Liver (tissue), 9 donors: ENCODE data around the gene TSPAN32. TPM values are rescaled to one million over a fixed set of nuclear protein-coding genes. Genes with fewer than 3 reads are reported as not detected.

Experiments used
- DNase-seq: peaks from one replicate; pipeline ENCODE4 v3.0.0-alpha.2; 2017; ENCODE audit warnings: low spot score
- H3K27ac ChIP-seq, 2 donors: one replicate each; pipeline ENCODE4 v1.7.0; 2013; ENCODE audit warnings: inconsistent platforms in 2 of 2, low read length in 2 of 2, control low read depth in 1 of 2, low read depth in 1 of 2, mild to moderate bottlenecking in 1 of 2
- H3K27me3 ChIP-seq, 4 donors: one replicate each; pipeline versions ENCODE4 v1.6.1 to v1.7.0; 2013; ENCODE audit warnings: low read length in 3 of 4, inconsistent platforms in 1 of 4, mild to moderate bottlenecking in 1 of 4, moderate library complexity in 1 of 4; ENCODE audit not compliant: control insufficient read depth in 4 of 4, insufficient read depth in 4 of 4
- H3K36me3 ChIP-seq, 4 donors: one replicate each; pipeline versions ENCODE4 v1.6.1 to v1.7.0; 2013; ENCODE audit warnings: low read length in 3 of 4, mild to moderate bottlenecking in 3 of 4, low read depth in 1 of 4, moderate library complexity in 1 of 4; ENCODE audit not compliant: control insufficient read depth in 4 of 4, insufficient read depth in 3 of 4
- H3K4me1 ChIP-seq, 4 donors: one replicate each; pipeline versions ENCODE4 v1.6.1 to v1.7.0; 2013; ENCODE audit warnings: low read length in 3 of 4, mild to moderate bottlenecking in 3 of 4, moderate library complexity in 1 of 4; ENCODE audit not compliant: control insufficient read depth in 4 of 4, insufficient read depth in 4 of 4
- H3K4me3 ChIP-seq, 3 donors: one replicate each; pipeline versions ENCODE4 v1.6.1 to v1.7.0; 2013; ENCODE audit warnings: low read length in 3 of 3, control low read depth in 1 of 3, low read depth in 1 of 3, mild to moderate bottlenecking in 1 of 3
- H3K9ac ChIP-seq, 2 donors: one replicate each; pipeline ENCODE4 v1.7.0; 2013; ENCODE audit warnings: low read length in 2 of 2, mild to moderate bottlenecking in 2 of 2, moderate library complexity in 2 of 2, control low read depth in 1 of 2, low read depth in 1 of 2
- H3K9me3 ChIP-seq, 4 donors: one replicate each; pipeline versions ENCODE4 v1.6.1 to v1.7.0; 2013; ENCODE audit warnings: low read length in 3 of 4; ENCODE audit not compliant: control insufficient read depth in 4 of 4
- EGR1 ChIP-seq, 2 donors: IDR thresholded peaks; 2 replicates each; pipeline ENCODE4 v1.6.1; 2016 to 2018; ENCODE audit warnings: antibody characterized with exemption in 2 of 2, low read depth in 2 of 2
- FOXA1 ChIP-seq: IDR thresholded peaks from 2 replicates; pipeline ENCODE4 v1.6.1; 2016; ENCODE audit warnings: antibody characterized with exemption
- FOXA2 ChIP-seq: IDR thresholded peaks from 2 replicates; pipeline ENCODE4 v1.6.1; 2016; ENCODE audit warnings: antibody characterized with exemption
- GABPA ChIP-seq, 2 donors: IDR thresholded peaks in 1 of 2; conservative IDR thresholded peaks in 1 of 2; 2 replicates each; pipeline ENCODE4 v1.6.1; 2016; ENCODE audit warnings: antibody characterized with exemption in 2 of 2, mild to moderate bottlenecking in 1 of 2, moderate library complexity in 1 of 2
- HNF4A ChIP-seq, 2 donors: conservative IDR thresholded peaks; 2 replicates each; pipeline ENCODE4 v1.6.1; 2016; ENCODE audit warnings: antibody characterized with exemption in 2 of 2, mild to moderate bottlenecking in 2 of 2
- HNF4G ChIP-seq: IDR thresholded peaks from 2 replicates; pipeline ENCODE4 v1.6.1; 2016; ENCODE audit warnings: antibody characterized with exemption
- JUND ChIP-seq, 2 donors: IDR thresholded peaks; 2 replicates each; pipeline ENCODE4 v1.6.1; 2016; ENCODE audit warnings: antibody characterized with exemption in 2 of 2
- NR2F2 ChIP-seq: IDR thresholded peaks from 2 replicates; pipeline ENCODE4 v1.6.1; 2016; ENCODE audit warnings: antibody characterized with exemption
- RAD21 ChIP-seq, 2 donors: IDR thresholded peaks; 2 replicates each; pipeline ENCODE4 v1.6.1; 2016; ENCODE audit warnings: antibody characterized with exemption in 2 of 2, mild to moderate bottlenecking in 2 of 2
- RXRA ChIP-seq, 2 donors: IDR thresholded peaks; 2 replicates each; pipeline ENCODE4 v1.6.1; 2017 to 2018; ENCODE audit warnings: antibody characterized with exemption in 2 of 2, mild to moderate bottlenecking in 1 of 2
- SP1 ChIP-seq: IDR thresholded peaks from 2 replicates; pipeline ENCODE4 v1.6.1; 2018; ENCODE audit warnings: antibody characterized with exemption, mild to moderate bottlenecking
- TAF1 ChIP-seq: conservative IDR thresholded peaks from 2 replicates; pipeline ENCODE4 v1.6.1; 2016; ENCODE audit warnings: antibody characterized with exemption, mild to moderate bottlenecking
- YY1 ChIP-seq: IDR thresholded peaks from 2 replicates; pipeline ENCODE4 v1.6.1; 2016; ENCODE audit warnings: antibody characterized with exemption, mild to moderate bottlenecking
- WGBS: extraction: QIAGEN DNeasy Blood & Tissue Kit; methylation state at CpG from one replicate; pipeline ENCODE4 v1.1.7; 2013; 5-methylcytosine and 5-hydroxymethylcytosine counted together
- polyA plus RNA-seq, 2 donors: library from polyadenylated mRNA; stranded (reverse) in 1 of 2; unstranded in 1 of 2; fragments of 200-250 nt in 1 of 2; fragments of >200 nt in 1 of 2; fragmentation: Nextera tagmentation in 1 of 2; extraction: Ambion mirVana in 1 of 2; gene quantifications; one replicate each; pipeline versions ENCODE4 v1.2.1 to v1.2.3, GENCODE V29; 2013 to 2015
- total RNA-seq, 2 donors: library from RNA; depleted of rRNA; stranded (reverse); fragments of >200 nt; gene quantifications; one replicate each; pipeline ENCODE4 v1.2.3, GENCODE V29; 2014
- TF ChIP-seq, protein P1 (sequence below): fragments of 150-350 bp; IDR thresholded peaks from 2 replicates; pipeline ENCODE4 v1.5.1; 2017; ENCODE audit warnings: improper control_type of control experiment, low read depth, low read length; ENCODE audit not compliant: missing input control
- TF ChIP-seq, protein P2 (sequence below): IDR thresholded peaks from 2 replicates; pipeline ENCODE4 v1.6.1; 2016; ENCODE audit warnings: antibody characterized with exemption
- TF ChIP-seq, protein P3 (sequence below): IDR thresholded peaks from 2 replicates; pipeline ENCODE4 v1.6.1; 2016; ENCODE audit warnings: antibody characterized with exemption
- TF ChIP-seq, protein P4 (sequence below): IDR thresholded peaks from 2 replicates; pipeline ENCODE4 v1.6.1; 2016; ENCODE audit warnings: antibody characterized with exemption
- TF ChIP-seq, protein P5 (sequence below): IDR thresholded peaks from 2 replicates; pipeline ENCODE4 v1.6.1; 2016; ENCODE audit warnings: antibody characterized with exemption, mild to moderate bottlenecking
- donor health status: healthy.
- donor health status: healthy.
- donor health status: healthy.
- donor health status: healthy.
- donor health status: healthy.

The TSPAN32 gene
- total and polyA plus RNA-seq, 4 donors = 0.25 to 71.4 (median 0.45) TPM

DNA sequence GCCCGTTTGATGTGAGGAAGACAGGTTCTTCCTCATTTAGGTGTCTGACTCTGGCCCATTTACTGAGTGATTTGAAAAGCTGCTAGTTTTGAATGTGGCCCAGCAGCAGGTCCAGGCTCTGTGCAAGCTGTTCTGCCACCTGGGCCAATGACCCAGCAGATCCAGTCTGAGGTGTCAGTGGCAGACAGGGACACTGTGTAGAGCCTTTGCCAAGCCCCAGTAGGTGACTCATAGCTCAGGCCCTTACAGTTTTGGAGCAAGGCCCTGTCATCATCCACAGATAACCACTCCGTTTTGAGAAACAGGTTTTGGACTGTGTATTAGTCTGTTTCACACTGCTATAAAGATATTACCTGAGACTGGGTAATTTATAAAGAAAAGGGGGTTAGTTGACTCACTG, 23.9 kb downstream of the TSPAN32 start:
- Histone ChIP-seq H3K9ac (no peak overlapping the region), H3K27me3 (no peaks in the 10 kb centered on the region), H3K4me3 (no peak overlapping the region), H3K4me1 (peaks cover 6 to 34% (median 27%) of the 10 kb centered on the region in 4 donors), H3K27ac (peak overlapping the region; percentile 8 to 21), H3K9me3 (peaks cover 0 to 1% (median 0%) of the 10 kb centered on the region in 4 donors), H3K36me3 (no peaks in the 10 kb centered on the region)
- 48% methylated on average over 2 of the region's 2 CpGs for WGBS
- TF ChIP-seq SP1 (peak; percentile 63), FOXA1 (no peak), NR2F2 (no peak), TAF1 (no peak), GABPA (IDR thresholded peaks at IDR 0.05 in 1 of 2, conservative IDR thresholded peaks at IDR 0.05 in 1 of 2) (peak in 1 of 2 donors; percentile 69), RAD21 (IDR thresholded peaks at IDR 0.05) (peak; percentile 49 to 64), YY1 (peak; percentile 69), HNF4G (no peak), JUND (IDR thresholded peaks at IDR 0.05) (peak; percentile 97 to 99), RXRA (IDR thresholded peaks at IDR 0.05) (peak; percentile 92 to 99), EGR1 (IDR thresholded peaks at IDR 0.05; ENCODE audit: low read depth in 2 of 2) (no peak), HNF4A (conservative IDR thresholded peaks at IDR 0.05) (peak; percentile 54 to 86), FOXA2 (peak; percentile 37)
- TF ChIP-seq, protein P1, sequence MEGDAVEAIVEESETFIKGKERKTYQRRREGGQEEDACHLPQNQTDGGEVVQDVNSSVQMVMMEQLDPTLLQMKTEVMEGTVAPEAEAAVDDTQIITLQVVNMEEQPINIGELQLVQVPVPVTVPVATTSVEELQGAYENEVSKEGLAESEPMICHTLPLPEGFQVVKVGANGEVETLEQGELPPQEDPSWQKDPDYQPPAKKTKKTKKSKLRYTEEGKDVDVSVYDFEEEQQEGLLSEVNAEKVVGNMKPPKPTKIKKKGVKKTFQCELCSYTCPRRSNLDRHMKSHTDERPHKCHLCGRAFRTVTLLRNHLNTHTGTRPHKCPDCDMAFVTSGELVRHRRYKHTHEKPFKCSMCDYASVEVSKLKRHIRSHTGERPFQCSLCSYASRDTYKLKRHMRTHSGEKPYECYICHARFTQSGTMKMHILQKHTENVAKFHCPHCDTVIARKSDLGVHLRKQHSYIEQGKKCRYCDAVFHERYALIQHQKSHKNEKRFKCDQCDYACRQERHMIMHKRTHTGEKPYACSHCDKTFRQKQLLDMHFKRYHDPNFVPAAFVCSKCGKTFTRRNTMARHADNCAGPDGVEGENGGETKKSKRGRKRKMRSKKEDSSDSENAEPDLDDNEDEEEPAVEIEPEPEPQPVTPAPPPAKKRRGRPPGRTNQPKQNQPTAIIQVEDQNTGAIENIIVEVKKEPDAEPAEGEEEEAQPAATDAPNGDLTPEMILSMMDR = no peak
- TF ChIP-seq, protein P2, sequence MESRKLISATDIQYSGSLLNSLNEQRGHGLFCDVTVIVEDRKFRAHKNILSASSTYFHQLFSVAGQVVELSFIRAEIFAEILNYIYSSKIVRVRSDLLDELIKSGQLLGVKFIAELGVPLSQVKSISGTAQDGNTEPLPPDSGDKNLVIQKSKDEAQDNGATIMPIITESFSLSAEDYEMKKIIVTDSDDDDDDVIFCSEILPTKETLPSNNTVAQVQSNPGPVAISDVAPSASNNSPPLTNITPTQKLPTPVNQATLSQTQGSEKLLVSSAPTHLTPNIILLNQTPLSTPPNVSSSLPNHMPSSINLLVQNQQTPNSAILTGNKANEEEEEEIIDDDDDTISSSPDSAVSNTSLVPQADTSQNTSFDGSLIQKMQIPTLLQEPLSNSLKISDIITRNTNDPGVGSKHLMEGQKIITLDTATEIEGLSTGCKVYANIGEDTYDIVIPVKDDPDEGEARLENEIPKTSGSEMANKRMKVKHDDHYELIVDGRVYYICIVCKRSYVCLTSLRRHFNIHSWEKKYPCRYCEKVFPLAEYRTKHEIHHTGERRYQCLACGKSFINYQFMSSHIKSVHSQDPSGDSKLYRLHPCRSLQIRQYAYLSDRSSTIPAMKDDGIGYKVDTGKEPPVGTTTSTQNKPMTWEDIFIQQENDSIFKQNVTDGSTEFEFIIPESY = peak; percentile 79
- TF ChIP-seq, protein P3, sequence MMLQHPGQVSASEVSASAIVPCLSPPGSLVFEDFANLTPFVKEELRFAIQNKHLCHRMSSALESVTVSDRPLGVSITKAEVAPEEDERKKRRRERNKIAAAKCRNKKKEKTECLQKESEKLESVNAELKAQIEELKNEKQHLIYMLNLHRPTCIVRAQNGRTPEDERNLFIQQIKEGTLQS = peak; percentile 86
- TF ChIP-seq, protein P4, sequence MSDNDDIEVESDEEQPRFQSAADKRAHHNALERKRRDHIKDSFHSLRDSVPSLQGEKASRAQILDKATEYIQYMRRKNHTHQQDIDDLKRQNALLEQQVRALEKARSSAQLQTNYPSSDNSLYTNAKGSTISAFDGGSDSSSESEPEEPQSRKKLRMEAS = peak; percentile 60
- TF ChIP-seq, protein P5, sequence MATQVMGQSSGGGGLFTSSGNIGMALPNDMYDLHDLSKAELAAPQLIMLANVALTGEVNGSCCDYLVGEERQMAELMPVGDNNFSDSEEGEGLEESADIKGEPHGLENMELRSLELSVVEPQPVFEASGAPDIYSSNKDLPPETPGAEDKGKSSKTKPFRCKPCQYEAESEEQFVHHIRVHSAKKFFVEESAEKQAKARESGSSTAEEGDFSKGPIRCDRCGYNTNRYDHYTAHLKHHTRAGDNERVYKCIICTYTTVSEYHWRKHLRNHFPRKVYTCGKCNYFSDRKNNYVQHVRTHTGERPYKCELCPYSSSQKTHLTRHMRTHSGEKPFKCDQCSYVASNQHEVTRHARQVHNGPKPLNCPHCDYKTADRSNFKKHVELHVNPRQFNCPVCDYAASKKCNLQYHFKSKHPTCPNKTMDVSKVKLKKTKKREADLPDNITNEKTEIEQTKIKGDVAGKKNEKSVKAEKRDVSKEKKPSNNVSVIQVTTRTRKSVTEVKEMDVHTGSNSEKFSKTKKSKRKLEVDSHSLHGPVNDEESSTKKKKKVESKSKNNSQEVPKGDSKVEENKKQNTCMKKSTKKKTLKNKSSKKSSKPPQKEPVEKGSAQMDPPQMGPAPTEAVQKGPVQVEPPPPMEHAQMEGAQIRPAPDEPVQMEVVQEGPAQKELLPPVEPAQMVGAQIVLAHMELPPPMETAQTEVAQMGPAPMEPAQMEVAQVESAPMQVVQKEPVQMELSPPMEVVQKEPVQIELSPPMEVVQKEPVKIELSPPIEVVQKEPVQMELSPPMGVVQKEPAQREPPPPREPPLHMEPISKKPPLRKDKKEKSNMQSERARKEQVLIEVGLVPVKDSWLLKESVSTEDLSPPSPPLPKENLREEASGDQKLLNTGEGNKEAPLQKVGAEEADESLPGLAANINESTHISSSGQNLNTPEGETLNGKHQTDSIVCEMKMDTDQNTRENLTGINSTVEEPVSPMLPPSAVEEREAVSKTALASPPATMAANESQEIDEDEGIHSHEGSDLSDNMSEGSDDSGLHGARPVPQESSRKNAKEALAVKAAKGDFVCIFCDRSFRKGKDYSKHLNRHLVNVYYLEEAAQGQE = peak; percentile 76
- no peak for DNase-seq
